Loucy (cell line): ENCODE measurements around the gene PAGR1.

Source experiments
- H2AFZ ChIP-seq: fragments of 200-600 bp; sonication (generic); 2 replicates; pipeline ENCODE4 v1.6.0; 2016; ENCODE audit warnings: antibody characterized with exemption, mild to moderate bottlenecking, low read length, moderate library complexity
- H3F3A ChIP-seq: fragments of 200-600 bp; 2 replicates; pipeline ENCODE4 v1.6.0; 2016; ENCODE audit warnings: antibody characterized with exemption, low read depth, mild to moderate bottlenecking
- H3K27me3 ChIP-seq: fragments of 200-600 bp; sonication (generic); 2 replicates; pipeline ENCODE4 v1.6.1; 2014; ENCODE audit warnings: low read length, mild to moderate bottlenecking; ENCODE audit not compliant: insufficient read depth, poor library complexity, severe bottlenecking
- H3K36me3 ChIP-seq: fragments of 200-600 bp; sonication (generic); 2 replicates; pipeline ENCODE4 v1.6.1; 2016; ENCODE audit warnings: low read length; ENCODE audit not compliant: insufficient read depth
- H3K4me1 ChIP-seq: fragments of 200-600 bp; sonication (generic); 2 replicates; pipeline ENCODE4 v1.5.1; 2014; ENCODE audit warnings: low read length, mild to moderate bottlenecking; ENCODE audit not compliant: insufficient read depth, poor library complexity, severe bottlenecking
- H3K4me2 ChIP-seq: fragments of 200-600 bp; sonication (generic); 2 replicates; pipeline ENCODE4 v1.6.0; 2014; ENCODE audit warnings: antibody characterized with exemption, low read length, low read depth, mild to moderate bottlenecking; ENCODE audit not compliant: poor library complexity, severe bottlenecking
- H3K4me3 ChIP-seq: fragments of 200-600 bp; sonication (generic); 2 replicates; pipeline ENCODE4 v1.5.1; 2014; ENCODE audit warnings: low read length, mild to moderate bottlenecking, mixed read lengths; ENCODE audit not compliant: poor library complexity, severe bottlenecking
- H3K79me2 ChIP-seq: fragments of 200-600 bp; sonication (generic); 2 replicates; pipeline ENCODE4 v1.6.1; 2014; ENCODE audit warnings: low read length; ENCODE audit not compliant: insufficient read depth
- H3K9ac ChIP-seq: fragments of 200-600 bp; sonication (generic); 2 replicates; pipeline ENCODE4 v1.6.0; 2014; ENCODE audit warnings: mild to moderate bottlenecking, low read depth, low read length, moderate library complexity; ENCODE audit not compliant: poor library complexity, severe bottlenecking
- H3K9me2 ChIP-seq: fragments of 200-600 bp; sonication (generic); replicated peaks from 2 replicates; pipeline ENCODE4 v1.6.1; 2016; ENCODE audit warnings: low read depth, low read length, mixed read lengths
- H3K9me3 ChIP-seq: fragments of 200-600 bp; sonication (generic); 2 replicates; pipeline ENCODE4 v1.6.1; 2014; ENCODE audit warnings: mild to moderate bottlenecking, antibody characterized with exemption, low read length, low read depth; ENCODE audit not compliant: insufficient read depth
- H4K20me1 ChIP-seq: fragments of 200-600 bp; sonication (generic); 2 replicates; pipeline ENCODE4 v1.6.0; 2014; ENCODE audit warnings: antibody characterized with exemption, low read length, mild to moderate bottlenecking; ENCODE audit not compliant: insufficient read depth, poor library complexity, severe bottlenecking
- EZH2phosphoT487 ChIP-seq: fragments of 200-600 bp; IDR thresholded peaks from 2 replicates; pipeline ENCODE4 v1.6.1; 2018; ENCODE audit warnings: antibody characterized with exemption, mild to moderate bottlenecking, moderate library complexity, borderline replicate concordance
- TF ChIP-seq, protein P1 (sequence below): fragments of 200-600 bp; sonication (generic); conservative IDR thresholded peaks from 2 replicates; pipeline ENCODE4 v1.5.1; 2014; ENCODE audit warnings: mild to moderate bottlenecking, antibody characterized with exemption, low read length

The PAGR1 gene

GRCh38 chr16:29815793-29816693, at the start of gene PAGR1:
Gene PAGR1, plus strand, starts transcription at chr16:29816152. Its CDS starts 374 bp downstream, at chr16:29816526.
- Histone ChIP-seq H3K4me2 (peak within 1 kb of the TSS; percentile 97), H3K79me2 (peaks cover 37% of the 10 kb centered on the region), H3K27me3 (no peaks in the 10 kb centered on the region), H2AFZ (peak within 1 kb of the TSS; percentile 82), H3K4me1 (peaks cover 51% of the 10 kb centered on the region), H3K36me3 (peaks cover 2% of the 10 kb centered on the region; the same call in 1 of the 2 replicates), H4K20me1 (peaks cover 19% of the 10 kb centered on the region), H3K9me3 (no peaks in the 10 kb centered on the region), H3K9ac (peak within 1 kb of the TSS; percentile 86), H3F3A (peaks cover 4% of the 10 kb centered on the region; the same call in 1 of the 2 replicates), H3K4me3 (peak within 1 kb of the TSS; percentile 93), H3K9me2 (no peaks in the 10 kb centered on the region)
- no peak for TF ChIP-seq EZH2phosphoT487
- TF ChIP-seq, protein P1, sequence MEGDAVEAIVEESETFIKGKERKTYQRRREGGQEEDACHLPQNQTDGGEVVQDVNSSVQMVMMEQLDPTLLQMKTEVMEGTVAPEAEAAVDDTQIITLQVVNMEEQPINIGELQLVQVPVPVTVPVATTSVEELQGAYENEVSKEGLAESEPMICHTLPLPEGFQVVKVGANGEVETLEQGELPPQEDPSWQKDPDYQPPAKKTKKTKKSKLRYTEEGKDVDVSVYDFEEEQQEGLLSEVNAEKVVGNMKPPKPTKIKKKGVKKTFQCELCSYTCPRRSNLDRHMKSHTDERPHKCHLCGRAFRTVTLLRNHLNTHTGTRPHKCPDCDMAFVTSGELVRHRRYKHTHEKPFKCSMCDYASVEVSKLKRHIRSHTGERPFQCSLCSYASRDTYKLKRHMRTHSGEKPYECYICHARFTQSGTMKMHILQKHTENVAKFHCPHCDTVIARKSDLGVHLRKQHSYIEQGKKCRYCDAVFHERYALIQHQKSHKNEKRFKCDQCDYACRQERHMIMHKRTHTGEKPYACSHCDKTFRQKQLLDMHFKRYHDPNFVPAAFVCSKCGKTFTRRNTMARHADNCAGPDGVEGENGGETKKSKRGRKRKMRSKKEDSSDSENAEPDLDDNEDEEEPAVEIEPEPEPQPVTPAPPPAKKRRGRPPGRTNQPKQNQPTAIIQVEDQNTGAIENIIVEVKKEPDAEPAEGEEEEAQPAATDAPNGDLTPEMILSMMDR, result peak; percentile 82

DNA sequence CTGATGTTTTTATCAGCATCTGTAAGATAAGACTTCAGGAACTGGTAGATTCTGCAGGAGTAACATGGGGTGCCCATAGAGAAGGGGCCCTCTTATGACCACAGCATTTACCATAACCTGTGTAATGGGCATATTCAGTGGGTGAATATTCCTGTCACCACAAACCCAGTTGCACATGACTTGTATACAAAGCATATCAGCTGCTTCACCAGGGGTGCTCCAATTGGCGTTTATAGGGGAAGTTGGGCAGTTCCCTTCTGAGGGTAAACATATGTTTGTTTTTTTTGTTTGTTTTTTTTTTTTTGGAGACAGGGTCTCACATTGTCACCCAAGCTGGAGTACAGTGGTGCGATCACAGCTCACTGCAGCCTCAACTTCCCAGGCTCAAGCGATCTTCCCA, 49.4 kb upstream of the PAGR1 start:
- H3F3A ChIP-seq, result no peaks in the 10 kb centered on the region
- H3K9ac ChIP-seq, result no peak overlapping the region
- H3K9me3 ChIP-seq, result no peaks in the 10 kb centered on the region
- no peaks in the 10 kb centered on the region for H3K79me2 ChIP-seq
- H3K27me3 ChIP-seq, result no peaks in the 10 kb centered on the region
- H2AFZ ChIP-seq, result no peak overlapping the region
- H4K20me1 ChIP-seq, result no peaks in the 10 kb centered on the region
- H3K4me3 ChIP-seq, result no peak overlapping the region
- H3K9me2 ChIP-seq, result no peaks in the 10 kb centered on the region
- H3K4me1 ChIP-seq, result no peaks in the 10 kb centered on the region
- TF ChIP-seq, protein P1, result no peak
- no peak for TF ChIP-seq EZH2phosphoT487
- H3K36me3 ChIP-seq, result no peaks in the 10 kb centered on the region
- H3K4me2 ChIP-seq, result no peak overlapping the region

GRCh38 chr16:29767062-29767461, 48.9 kb upstream of the PAGR1 start:
- Histone ChIP-seq H2AFZ (no peak overlapping the region), H3K27me3 (no peaks in the 10 kb centered on the region), H3K4me1 (no peaks in the 10 kb centered on the region), H3K79me2 (no peaks in the 10 kb centered on the region), H3K4me2 (no peak overlapping the region), H4K20me1 (no peaks in the 10 kb centered on the region), H3K9me2 (no peaks in the 10 kb centered on the region), H3K4me3 (no peak overlapping the region), H3F3A (no peaks in the 10 kb centered on the region), H3K36me3 (no peaks in the 10 kb centered on the region), H3K9me3 (no peaks in the 10 kb centered on the region), H3K9ac (no peak overlapping the region)
- TF ChIP-seq, protein P1, result no peak
- no peak for TF ChIP-seq EZH2phosphoT487
